PC-3 (cell line): ENCODE measurements around the gene ATG101.

Experiments
- EZH2 ChIP-seq: fragments of 300-600 bp; sonication (generic); IDR thresholded peaks from one replicate; pipeline ENCODE4 v1.6.1; 2017; ENCODE audit warnings: antibody characterized with exemption, mild to moderate bottlenecking, low read length; ENCODE audit not compliant: unreplicated experiment
- TF ChIP-seq, protein P1 (sequence below): fragments of 300-600 bp; sonication (generic); conservative IDR thresholded peaks from 2 replicates; pipeline ENCODE4 v1.5.1; 2017; ENCODE audit warnings: antibody characterized with exemption, low read depth, mild to moderate bottlenecking, low read length

DNA sequence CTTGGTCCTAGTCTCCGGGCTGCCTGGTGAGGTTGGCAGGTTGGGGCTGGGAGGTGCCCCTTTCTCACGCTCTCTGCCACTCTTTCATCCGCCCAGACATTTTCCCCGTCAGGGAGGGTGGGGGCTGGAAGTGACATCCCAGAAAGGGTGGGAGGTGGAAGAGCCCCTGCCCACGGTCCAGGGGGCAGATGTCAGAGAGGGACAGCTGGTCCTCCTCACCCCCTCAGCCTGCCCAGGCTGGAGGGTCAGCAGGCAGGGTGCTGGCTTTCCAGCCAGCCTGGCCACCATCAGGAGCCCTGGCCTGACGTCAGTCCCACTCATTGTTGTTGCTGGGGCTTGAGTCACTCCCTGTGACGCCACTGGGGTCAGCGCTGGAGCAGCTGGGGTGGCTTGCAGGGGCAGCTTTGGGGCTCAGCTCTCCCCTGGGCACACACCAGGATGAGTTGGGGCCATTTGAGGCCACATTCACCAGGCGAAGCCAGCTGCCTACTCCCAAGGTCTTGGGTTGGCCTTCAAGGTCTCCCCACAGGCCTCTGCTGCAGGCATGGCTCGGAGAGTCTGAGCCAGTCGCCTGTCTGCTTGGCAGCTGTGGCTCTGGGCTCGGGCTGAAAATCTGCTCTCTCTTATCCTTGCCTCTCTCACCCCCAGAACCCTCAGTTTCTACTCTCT, 5.7 kb upstream of the ATG101 start:
- no peak for TF ChIP-seq EZH2
- TF ChIP-seq, protein P1, sequence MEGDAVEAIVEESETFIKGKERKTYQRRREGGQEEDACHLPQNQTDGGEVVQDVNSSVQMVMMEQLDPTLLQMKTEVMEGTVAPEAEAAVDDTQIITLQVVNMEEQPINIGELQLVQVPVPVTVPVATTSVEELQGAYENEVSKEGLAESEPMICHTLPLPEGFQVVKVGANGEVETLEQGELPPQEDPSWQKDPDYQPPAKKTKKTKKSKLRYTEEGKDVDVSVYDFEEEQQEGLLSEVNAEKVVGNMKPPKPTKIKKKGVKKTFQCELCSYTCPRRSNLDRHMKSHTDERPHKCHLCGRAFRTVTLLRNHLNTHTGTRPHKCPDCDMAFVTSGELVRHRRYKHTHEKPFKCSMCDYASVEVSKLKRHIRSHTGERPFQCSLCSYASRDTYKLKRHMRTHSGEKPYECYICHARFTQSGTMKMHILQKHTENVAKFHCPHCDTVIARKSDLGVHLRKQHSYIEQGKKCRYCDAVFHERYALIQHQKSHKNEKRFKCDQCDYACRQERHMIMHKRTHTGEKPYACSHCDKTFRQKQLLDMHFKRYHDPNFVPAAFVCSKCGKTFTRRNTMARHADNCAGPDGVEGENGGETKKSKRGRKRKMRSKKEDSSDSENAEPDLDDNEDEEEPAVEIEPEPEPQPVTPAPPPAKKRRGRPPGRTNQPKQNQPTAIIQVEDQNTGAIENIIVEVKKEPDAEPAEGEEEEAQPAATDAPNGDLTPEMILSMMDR, result no peak
